HepG2 (cell line): ENCODE results near the gene BTG2. TPM values are rescaled to one million over a fixed set of nuclear protein-coding genes. Genes with fewer than 3 reads are reported as not detected.
A peak's percentile ranks its signal among the peaks of the same experiment; 100 is the strongest.

Experiments
- AGO2 ChIP-seq: fragments of 200-400 bp; formaldehyde crosslinking; optimal IDR thresholded peaks from 2 replicates; pipeline ENCODE3; 2017; ENCODE audit warnings: mild to moderate bottlenecking, low read depth, low read length, moderate library complexity
- ARNT2 ChIP-seq: sonication (generic); formaldehyde crosslinking; IDR thresholded peaks from 2 replicates; pipeline ENCODE4 v1.8.0; 2022; ENCODE audit warnings: mild to moderate bottlenecking, low read depth, missing genetic modification reagents, moderate library complexity
- ATF1 ChIP-seq: IDR thresholded peaks from 2 replicates; pipeline ENCODE4 v1.6.1; 2016; ENCODE audit warnings: mild to moderate bottlenecking, control low read depth
- CC2D1A ChIP-seq: sonication (generic); formaldehyde crosslinking; IDR thresholded peaks from 2 replicates; pipeline ENCODE4 v1.8.1; 2023; ENCODE audit warnings: mild to moderate bottlenecking, missing genetic modification reagents
- ERF ChIP-seq: IDR thresholded peaks from 2 replicates; pipeline ENCODE4 v1.6.1; 2018; ENCODE audit warnings: missing biosample characterization, missing genetic modification reagents
- ETV6 ChIP-seq: sonication (generic); formaldehyde crosslinking; conservative IDR thresholded peaks from 2 replicates; pipeline ENCODE4 v1.4.0; 2020; ENCODE audit warnings: missing genetic modification reagents
- FOXK1 ChIP-seq: sonication (generic); formaldehyde crosslinking; IDR thresholded peaks from 2 replicates; pipeline ENCODE4 v1.4.0; 2020; ENCODE audit warnings: low read depth, missing genetic modification reagents, borderline replicate concordance
- FOXP4 ChIP-seq: sonication (generic); formaldehyde crosslinking; IDR thresholded peaks from 2 replicates; pipeline ENCODE4 v1.4.0; 2020; ENCODE audit warnings: missing genetic modification reagents
- GATAD2A ChIP-seq: IDR thresholded peaks from 2 replicates; pipeline ENCODE4 v1.6.1; 2016
- HMGA1 ChIP-seq: sonication (generic); formaldehyde crosslinking; conservative IDR thresholded peaks from 2 replicates; pipeline ENCODE4 v1.4.0; 2020; ENCODE audit warnings: missing genetic modification reagents
- IRF9 ChIP-seq: sonication (generic); formaldehyde crosslinking; IDR thresholded peaks from 2 replicates; pipeline ENCODE4 v1.8.0; 2022; ENCODE audit warnings: missing genetic modification reagents, mild to moderate bottlenecking, borderline replicate concordance
- KDM2A ChIP-seq: sonication (generic); formaldehyde crosslinking; IDR thresholded peaks from 2 replicates; pipeline ENCODE4 v1.4.0; 2020; ENCODE audit warnings: low read depth, missing genetic modification reagents, borderline replicate concordance
- KDM5B ChIP-seq: sonication (generic); formaldehyde crosslinking; IDR thresholded peaks from 2 replicates; pipeline ENCODE4 v1.4.0; 2020; ENCODE audit warnings: missing genetic modification reagents, mild to moderate bottlenecking, borderline replicate concordance
- MIER2 ChIP-seq: IDR thresholded peaks from 2 replicates; pipeline ENCODE4 v1.6.1; 2016; ENCODE audit warnings: missing biosample characterization, missing genetic modification reagents
- NFE2 ChIP-seq: sonication (generic); formaldehyde crosslinking; IDR thresholded peaks from 2 replicates; pipeline ENCODE4 v1.4.0; 2020; ENCODE audit warnings: missing genetic modification reagents
- NR2F2 ChIP-seq: IDR thresholded peaks from 2 replicates; pipeline ENCODE4 v1.6.1; 2012; ENCODE audit warnings: low read depth, inconsistent platforms, borderline replicate concordance
- PAWR ChIP-seq: sonication (generic); formaldehyde crosslinking; IDR thresholded peaks from 2 replicates; pipeline ENCODE4 v1.4.0; 2020; ENCODE audit warnings: missing genetic modification reagents, mild to moderate bottlenecking, borderline replicate concordance
- TFAP4 ChIP-seq: sonication (generic); IDR thresholded peaks from 2 replicates; pipeline ENCODE4 v1.6.1; 2016; ENCODE audit warnings: low read depth, borderline replicate concordance
- TFDP1 ChIP-seq: IDR thresholded peaks from 2 replicates; pipeline ENCODE4 v1.6.1; 2016; ENCODE audit warnings: missing compliant biosample characterization, missing genetic modification reagents, borderline replicate concordance
- ZFY ChIP-seq: sonication (generic); formaldehyde crosslinking; IDR thresholded peaks from 2 replicates; pipeline ENCODE4 v1.4.0; 2020; ENCODE audit warnings: missing genetic modification reagents
- ZNF282 ChIP-seq: fragments of 450-650 bp; IDR thresholded peaks from 2 replicates; pipeline ENCODE4 v1.6.1; 2018; ENCODE audit not compliant: partially characterized antibody
- ZNF329 ChIP-seq: sonication (generic); formaldehyde crosslinking; IDR thresholded peaks from 2 replicates; pipeline ENCODE4 v1.9.0; 2021; ENCODE audit warnings: low read depth, mild to moderate bottlenecking, missing genetic modification reagents
- ZNF367 ChIP-seq: sonication (generic); formaldehyde crosslinking; IDR thresholded peaks from 2 replicates; pipeline ENCODE4 v1.4.0; 2020; ENCODE audit warnings: missing genetic modification reagents, borderline replicate concordance
- ZNF460 ChIP-seq: sonication (generic); formaldehyde crosslinking; IDR thresholded peaks from 2 replicates; pipeline ENCODE4 v1.5.1; 2020; ENCODE audit warnings: missing genetic modification reagents, mild to moderate bottlenecking, borderline replicate concordance
- ZNF615 ChIP-seq: sonication (generic); formaldehyde crosslinking; IDR thresholded peaks from 2 replicates; pipeline ENCODE4 v1.5.0; 2020; ENCODE audit warnings: mild to moderate bottlenecking, missing genetic modification reagents, borderline replicate concordance
- ZNF790 ChIP-seq: sonication (generic); formaldehyde crosslinking; IDR thresholded peaks from 2 replicates; pipeline ENCODE4 v1.8.0; 2022; ENCODE audit warnings: missing genetic modification reagents, mild to moderate bottlenecking, borderline replicate concordance
- ZNF883 ChIP-seq: sonication (generic); formaldehyde crosslinking; IDR thresholded peaks from 2 replicates; pipeline ENCODE4 v1.5.1; 2020; ENCODE audit warnings: mild to moderate bottlenecking, missing genetic modification reagents; ENCODE audit errors: not compliant biosample characterization
- polyA plus RNA-seq, 8 experiments: library from polyadenylated mRNA; depleted of rRNA in 3 of 8; stranded (reverse) in 7 of 8; unstranded in 1 of 8; fragments of >200 nt; fragmentation: Illumina TruSeq in 4 of 8; extraction: Trizol in 4 of 8; gene quantifications; 2 replicates each; pipeline versions ENCODE4 v1.2.1 to v1.2.3, GENCODE V29; 2011 to 2016; ENCODE audit warnings: low read depth in 4 of 8, missing spikeins in 1 of 8, mixed read lengths in 1 of 8; ENCODE audit not compliant: insufficient read depth in 1 of 8
- total RNA-seq, 5 experiments: library from RNA; depleted of rRNA; stranded (reverse); fragments of >200 nt; fragmentation: Illumina TruSeq; extraction: Trizol; gene quantifications; 2 replicates each; pipeline ENCODE4 v1.2.3, GENCODE V29; 2016; ENCODE audit warnings: low read depth in 1 of 5

The BTG2 gene
- total and polyA plus RNA-seq, 2 of the 13 experiments (the other 11 are each of a cell fraction or from before 2014, with no cell fraction given), result 13.6 to 18.3 TPM

- TF ChIP-seq ATF1 (CRISPR knock-in tag) (no peak), ZNF883 (CRISPR knock-in tag) (no peak), FOXK1 (no peak), FOXP4 (CRISPR knock-in tag) (no peak), KDM5B (CRISPR knock-in tag) (no peak), AGO2 (no peak), HMGA1 (CRISPR knock-in tag) (no peak), ZNF615 (CRISPR knock-in tag) (no peak), ZNF329 (CRISPR knock-in tag) (no peak), ZFY (CRISPR knock-in tag) (peak; percentile 55), IRF9 (CRISPR knock-in tag) (no peak), GATAD2A (CRISPR knock-in tag) (no peak), MIER2 (no peak), ZNF460 (no peak), KDM2A (CRISPR knock-in tag) (no peak), ZNF282 (no peak), CC2D1A (CRISPR knock-in tag) (no peak), TFDP1 (CRISPR knock-in tag) (no peak), NFE2 (CRISPR knock-in tag) (no peak), ZNF790 (CRISPR knock-in tag) (no peak), TFAP4 (no peak), PAWR (CRISPR knock-in tag) (no peak), NR2F2 (no peak), ERF (CRISPR knock-in tag) (no peak), ETV6 (CRISPR knock-in tag) (0 out of 2 replicates have a peak, but pooled peaks have one; percentile 20), ARNT2 (CRISPR knock-in tag) (no peak), ZNF367 (CRISPR knock-in tag) (no peak)
Observed at GRCh38 chr1:203327684-203328457, 22.6 kb downstream of the BTG2 start (continued).
